ENCODE data around the gene PTPN13.

PTPN13 gene

DNA sequence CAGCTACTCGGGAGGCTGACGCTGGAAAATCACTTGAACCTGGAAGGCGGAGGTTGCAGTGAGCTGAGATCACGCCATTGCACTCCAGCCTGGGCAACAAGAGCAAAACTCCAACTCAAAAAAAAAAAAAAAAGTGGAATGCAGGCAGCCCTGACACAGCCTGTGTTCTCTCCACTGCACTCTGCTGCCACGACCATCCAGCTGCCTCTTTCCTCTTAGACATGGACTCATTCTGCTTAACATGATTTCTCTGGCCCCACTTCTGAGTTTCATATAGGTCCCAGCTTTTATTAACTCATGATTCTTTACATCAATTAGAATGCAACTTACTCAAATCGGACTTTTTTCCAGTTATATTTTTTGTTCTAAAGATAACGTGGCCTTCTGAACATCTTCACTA lies 225.4 kb downstream of the PTPN13 start:
- no peak for DNase-seq

DNA sequence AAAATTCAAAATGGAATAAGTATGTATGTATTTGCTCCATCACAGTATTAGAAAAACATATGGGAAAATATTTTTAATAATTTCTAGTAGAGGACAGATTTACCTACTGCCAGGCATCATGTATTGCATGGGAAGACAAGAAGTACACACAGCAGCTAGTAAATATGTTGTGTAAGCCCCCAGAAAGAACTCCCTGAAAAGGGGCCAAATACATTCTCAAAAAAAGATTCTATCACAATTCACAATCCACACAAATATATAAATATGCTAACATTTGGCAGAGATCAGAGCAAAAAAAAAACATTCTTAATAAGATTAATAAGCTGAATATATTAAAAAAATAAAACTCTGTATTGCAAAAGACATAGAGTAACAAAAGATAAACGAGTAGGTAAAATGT lies 227.0 kb downstream of the PTPN13 start:
- no peak for DNase-seq

DNA sequence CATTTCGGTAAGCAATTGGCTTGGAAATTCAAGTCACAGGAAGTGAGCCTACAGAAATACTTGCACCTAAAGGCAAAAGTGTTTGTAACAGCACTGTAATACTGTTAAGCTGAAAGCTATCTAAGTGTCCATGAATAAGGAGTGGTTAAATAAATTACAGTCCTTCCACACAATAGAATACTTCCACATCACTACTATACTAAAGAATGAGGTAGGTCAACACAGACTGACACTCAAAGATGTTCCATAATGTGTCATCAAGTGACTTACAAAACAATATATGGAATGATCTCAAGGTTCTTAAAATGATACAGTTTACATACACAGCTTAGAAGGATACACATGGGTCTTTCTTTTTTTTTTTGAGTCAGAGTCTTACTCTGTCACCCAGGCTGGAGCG lies 228.0 kb downstream of the PTPN13 start:
- DNase-seq: no peak

DNA sequence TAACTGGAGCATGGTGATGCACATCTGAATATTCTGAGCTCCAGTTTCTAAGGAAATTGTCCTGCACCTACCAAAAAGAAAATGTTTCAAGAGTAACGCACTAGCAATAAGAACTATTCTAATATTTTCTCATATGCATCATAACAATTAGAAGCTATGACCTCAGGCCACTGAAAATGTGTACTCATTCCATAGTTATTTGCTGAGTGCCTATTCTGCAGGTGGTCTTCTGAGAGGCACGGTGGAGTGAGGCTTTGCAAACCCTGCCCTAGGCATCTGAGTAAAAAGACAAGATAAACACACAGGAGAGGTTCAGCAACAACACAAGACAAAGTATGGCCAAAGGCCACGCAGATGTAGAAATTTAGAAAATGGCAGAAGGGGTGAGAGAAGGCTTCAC lies 231.4 kb downstream of the PTPN13 start:
- DNase-seq: no peak

DNA sequence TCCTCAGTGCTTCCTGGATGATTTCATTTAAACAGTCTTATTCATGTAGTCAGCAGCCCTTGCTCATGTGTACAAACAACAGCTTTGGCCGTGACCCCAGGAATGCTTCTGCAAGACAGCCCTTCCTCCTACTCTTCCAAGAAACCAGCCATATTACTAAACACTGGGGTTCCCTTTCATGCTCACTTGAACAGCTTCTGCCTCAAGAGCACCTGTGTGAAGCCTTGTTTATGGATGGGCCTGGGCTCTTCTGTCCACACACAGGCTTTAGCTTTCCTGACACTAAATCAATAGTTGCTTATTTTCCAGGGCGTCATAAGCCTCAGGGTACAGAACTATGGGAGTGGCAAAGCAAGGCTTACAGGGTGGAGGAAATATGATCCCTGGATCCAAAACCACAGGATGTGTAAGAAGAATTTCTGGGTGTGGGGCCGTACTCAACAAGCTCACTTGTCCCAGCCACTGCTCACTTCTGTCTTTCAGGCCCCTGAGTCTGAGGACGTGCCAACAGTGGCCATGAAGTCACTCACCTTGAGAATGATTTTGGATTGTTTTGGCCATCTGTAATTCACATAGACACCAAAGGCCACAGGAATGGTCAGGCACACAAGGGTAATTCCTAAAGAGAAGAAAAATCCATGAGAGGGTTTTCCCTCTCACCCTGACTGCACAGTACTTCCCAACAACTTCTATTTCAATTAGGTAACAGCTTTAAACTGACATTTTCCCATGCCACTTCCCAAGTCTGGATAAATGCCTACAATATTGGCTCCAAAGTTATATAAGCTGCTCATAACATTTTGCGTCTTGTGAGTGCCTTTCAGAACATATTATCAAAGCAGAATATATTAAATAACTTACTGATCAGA lies 237.4 kb downstream of the PTPN13 start:
- DNase-seq: peak; percentile 55

DNA sequence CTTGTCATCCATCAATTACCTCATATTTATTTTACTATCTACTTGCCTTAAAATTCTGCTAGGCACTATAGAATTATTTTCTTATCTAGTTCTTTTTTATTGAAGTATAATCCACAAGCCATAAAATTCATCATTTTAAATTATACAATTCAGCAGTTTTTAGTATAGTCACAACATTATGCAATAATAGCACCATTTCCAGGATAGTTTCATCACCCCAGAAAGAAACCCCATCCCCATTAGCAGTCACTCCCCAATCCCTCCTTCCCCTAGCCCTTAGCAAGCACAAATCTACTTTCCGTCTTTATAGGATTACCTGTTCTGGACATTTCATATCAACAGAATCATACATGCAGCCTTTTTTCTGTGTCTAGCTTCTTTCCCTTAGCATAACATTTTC lies 239.5 kb downstream of the PTPN13 start:
- no peak for DNase-seq

DNA sequence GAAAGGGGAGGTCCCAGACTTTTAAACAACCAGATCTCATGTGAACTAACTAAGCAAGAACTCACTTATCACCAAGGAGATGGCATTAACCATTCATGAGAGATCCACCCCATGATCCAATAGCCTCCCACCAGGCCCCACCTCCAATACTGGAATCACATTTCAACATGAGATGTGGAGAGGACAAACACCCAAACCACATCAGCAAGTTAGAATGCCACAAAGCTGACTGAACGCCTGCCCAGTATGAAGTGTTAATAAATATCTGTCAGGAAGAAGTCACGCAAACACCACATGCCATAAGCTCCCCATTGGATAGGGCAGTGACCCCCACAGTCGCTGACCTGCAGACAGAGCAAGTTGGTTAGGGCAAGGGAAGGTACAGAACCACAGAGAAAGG lies 240.8 kb downstream of the PTPN13 start:
- no peak for DNase-seq

DNA sequence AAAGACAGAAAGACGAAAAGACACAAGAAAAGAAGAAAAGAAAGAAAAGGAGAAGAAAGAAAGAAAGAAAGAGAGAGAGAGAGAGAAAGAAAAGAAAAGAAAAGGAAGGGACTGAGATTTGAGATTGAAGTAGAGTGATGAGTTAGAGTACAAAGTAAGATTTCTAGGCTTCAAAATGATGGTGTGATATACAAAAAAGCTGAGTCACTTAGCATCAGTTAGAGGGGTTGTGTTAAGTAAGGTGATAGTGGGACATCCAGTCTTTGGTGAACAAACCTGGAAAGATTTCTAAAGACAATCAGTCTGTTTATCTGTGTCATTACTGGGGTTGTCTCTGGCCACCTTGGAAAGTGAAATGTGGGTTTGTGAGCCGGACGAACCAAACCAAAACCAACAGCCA lies 241.6 kb downstream of the PTPN13 start:
- DNase-seq: no peak

DNA sequence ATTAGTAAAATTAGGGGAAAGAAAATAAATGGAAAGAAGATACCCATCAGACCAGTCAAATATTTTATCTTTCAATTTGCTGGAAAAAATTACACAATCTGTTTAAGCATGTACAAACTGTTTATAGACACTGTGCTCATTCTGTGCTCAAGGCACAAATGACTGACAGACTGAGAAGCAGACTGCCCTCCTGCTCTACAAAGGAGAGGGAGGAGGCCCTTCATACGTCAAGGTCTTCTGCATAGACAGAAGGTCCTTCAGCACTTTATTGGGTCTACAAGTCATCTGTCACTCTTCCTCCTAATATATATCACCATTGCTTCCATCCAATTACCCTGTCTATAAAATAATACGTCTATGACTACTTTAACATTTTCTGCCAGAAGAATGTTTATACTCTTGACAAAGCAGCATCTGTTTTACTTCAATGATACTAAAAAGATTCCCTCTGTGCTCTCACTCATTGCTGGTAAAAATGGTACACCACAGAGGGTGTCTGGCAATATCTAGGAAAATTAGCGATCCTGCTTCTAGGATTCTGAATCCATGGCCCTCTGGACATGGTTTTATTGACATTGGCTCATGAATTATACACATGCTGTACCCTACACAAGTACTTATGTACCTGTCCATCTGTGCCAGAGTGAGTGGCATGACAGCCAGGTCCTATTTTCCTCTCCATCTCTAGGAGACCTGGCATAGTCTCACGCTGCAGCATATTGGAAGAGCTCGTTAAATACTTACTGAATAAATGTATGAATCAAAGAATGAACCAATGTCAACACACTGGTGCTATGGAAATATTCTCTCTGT lies 243.8 kb downstream of the PTPN13 start:
- DNase-seq: no peak

DNA sequence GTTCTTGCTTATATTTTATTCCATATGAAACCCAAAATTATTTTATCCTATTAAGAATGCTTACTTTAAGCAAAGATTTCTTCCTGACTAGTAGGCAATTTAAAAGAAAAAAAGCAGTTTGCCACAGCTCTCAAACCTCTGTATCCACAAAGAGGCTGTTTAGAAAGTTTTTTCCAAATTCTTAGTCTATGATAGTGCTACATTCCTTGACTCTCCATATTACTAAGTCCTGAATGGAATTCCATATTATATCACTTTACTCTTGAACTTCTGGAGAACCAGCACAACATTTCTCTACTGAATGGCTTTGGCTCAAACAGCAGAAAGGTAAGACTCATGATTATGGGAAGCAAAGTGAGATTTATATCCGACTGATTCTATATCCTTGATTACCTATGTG lies 246.7 kb downstream of the PTPN13 start:
- no peak for DNase-seq

DNA sequence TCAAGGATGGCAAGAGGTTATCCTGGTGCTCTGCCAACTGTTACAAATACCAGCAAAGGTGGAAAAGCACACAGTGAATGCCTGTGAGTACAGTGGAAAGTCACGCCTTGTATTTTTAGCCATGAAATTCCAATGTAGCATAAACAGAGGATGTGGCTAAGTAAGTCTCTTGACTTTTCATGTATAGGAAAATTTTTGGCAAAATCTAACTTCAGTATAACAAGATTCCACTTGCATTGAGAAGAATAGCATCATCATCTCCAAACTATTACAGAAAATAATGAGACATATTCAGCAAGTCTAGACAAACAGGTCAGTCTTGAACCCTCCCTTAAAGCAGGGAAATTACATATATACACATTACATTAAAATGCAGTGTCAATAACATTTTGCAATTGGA lies 247.2 kb downstream of the PTPN13 start:
- DNase-seq: no peak

DNA sequence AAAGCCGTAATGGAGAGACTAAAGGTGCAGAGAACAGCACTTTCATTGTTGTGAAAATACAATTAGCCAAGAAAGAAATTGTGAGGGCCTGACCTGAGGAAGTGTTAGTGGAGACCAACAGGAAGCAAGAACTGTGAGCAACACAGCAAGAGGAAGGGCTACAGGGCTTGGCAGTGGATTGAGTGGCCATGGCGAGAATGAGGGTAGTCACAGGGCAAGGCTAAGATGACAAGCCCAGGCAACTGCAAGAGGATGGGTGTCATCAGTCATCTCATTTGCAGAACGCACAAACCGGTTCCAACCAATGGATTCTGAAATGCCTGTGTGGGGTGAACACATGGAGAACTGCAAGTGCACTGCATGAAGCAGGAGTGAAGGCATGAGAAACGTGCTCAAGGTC lies 251.5 kb downstream of the PTPN13 start:
- DNase-seq: no peak

DNA sequence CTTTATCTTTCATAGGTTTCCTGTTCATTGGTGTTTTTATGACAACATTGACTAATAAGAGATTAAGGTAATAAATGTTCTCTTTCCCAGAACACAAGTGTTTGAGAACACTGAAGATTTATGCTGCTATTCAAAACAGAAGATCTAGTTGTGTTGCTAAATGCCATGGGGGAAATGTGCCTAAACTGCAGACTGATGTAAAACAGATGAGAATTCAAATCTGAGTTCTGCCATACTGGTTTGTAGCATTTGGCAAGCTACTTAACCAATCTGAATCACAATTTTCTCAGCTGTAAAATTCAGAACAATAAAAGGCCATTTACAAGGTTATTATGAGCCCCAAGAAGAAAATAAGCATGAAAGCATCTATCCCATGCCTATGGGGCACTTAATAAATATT lies 252.8 kb downstream of the PTPN13 start:
- DNase-seq: no peak

DNA sequence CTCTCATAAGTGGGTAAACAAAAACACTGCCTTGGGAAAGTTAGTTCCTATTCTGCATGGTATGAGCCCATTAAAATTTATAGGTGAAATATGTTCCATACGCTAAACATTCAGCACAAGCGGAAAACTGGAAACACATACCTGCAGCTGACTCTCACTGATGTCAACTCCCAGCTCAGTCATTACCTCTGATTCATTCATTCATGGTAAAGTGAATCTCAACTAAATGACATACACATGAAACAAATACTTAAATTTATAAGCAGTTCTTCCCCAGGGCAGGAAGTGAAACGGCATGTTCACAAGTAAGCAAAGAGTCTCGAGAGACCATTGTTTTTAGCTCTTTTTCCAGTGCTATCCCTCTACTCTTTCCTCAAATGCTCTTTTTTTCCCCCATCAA lies 253.5 kb downstream of the PTPN13 start:
- DNase-seq: no peak

DNA sequence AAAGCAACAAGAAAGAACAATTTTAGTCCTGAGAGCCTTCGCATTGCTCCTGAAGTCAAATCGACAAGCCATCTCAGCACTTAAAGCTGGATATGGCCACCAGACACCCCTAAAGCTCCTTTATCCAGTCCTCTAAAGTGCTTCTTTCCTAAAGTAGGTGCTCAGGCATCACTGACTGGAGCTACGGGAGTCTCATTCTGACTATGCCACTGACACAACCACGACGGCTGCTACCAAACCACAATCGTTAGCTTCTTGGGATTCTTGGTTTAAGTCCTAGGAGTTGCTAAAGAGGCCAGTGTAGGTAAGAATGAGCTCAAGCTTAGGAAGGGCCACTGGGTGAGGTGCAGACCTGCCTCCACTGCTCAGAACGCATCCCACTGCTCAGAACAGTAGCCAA lies 254.0 kb downstream of the PTPN13 start:
- no peak for DNase-seq

DNA sequence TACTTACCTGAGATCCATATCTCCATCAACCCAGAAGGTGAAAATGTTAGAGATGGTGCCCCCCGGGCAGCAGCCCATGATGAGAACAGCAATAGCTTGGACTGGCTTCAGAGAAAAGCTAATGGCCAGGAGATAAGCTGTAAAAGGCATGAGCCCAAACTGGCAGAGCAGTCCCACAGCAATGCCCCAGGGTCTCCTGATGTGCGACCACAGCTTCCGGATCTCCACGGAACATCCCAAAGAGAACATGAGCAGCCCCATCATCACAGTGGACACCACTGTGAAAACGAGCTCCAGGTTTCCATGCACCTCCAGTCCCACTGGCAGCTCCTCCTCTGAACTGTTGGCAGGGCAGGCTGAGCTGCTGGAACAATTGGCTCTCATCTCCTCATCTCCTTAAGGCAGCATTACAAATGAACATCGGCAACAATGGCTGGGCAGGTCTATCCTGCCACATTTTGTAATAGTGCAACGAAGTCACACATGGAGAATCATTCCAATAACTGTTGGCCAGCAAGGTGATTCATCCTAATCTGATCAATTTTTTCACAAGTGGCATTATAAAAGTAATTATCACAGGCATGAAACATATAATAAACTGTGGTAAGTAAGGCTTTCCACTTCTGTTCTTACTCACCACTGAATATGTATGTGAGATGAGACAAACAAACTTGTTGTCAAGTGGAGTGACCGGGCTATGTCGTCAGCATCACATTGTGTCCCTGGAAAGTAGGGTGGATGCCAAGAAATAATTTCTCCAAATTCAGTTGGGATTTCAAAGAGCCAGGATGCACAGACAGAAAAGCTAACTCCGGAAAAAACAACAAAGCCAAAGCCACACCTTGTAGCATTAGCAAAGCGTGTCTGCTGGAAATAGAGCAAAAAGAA lies 254.9 kb downstream of the PTPN13 start, which contains the start of gene SLC10A6:
TSS of gene SLC10A6 (minus strand) at position 653 of the 888 bp plus-strand sequence. CDS start at position 384, 269 bp downstream.
- DNase-seq: no peak

DNA sequence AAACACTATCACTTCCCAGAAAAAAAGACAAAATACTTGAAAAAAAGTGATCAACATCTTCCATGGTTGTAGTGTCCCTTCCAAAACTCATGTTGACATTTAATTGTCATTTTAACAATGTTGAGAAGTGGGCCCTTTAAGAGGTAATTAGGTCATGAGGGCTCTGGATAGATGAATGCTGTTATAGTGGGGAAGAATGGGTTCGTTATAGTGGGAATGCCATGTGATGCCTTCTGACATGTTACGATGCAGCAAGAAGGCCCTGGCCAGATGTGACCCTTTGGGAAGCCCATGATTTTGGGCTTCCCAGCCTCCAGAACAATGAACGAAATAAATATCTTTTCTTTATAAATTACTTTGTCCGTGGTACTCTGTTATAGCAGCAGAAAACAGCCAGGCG lies 259.1 kb downstream of the PTPN13 start:
- DNase-seq: no peak

DNA sequence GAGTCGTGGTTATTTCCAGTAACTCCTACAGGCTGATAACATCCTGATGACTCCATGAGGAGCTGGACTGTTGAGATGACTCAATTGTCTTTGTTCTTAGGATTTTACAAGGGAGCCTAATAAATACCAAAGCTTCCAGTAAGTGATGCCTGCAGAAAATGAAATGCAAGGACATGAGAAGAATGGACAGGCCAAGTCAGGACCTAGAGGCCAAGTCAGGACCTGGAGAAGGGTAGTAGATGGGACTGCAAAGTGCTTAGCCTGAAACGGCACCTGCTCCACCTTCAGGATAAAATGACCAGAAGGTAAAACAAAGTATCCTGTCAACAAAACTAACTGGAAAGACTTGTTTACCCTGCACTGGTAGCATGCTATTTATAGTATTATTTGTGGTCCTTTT lies 261.5 kb downstream of the PTPN13 start:
- no peak for DNase-seq

DNA sequence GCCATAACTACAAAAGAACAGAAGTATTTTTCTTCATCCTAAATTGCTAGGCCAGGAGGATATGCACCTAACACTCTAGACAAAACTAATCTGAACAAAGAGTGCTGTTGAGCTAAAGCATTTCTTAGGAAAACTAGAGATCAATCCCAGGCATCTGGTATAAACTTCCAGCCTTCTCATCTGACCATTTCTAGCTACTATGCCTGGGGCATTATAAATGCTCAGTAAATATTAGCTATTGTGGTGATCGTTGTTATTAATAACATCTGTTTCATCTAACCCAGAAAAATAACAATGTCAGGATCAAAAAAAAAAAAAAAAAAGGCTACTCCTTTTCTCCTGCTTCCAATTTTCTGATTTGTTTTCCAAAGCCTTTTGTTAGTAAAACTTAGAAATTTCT lies 262.8 kb downstream of the PTPN13 start:
- DNase-seq: no peak

DNA sequence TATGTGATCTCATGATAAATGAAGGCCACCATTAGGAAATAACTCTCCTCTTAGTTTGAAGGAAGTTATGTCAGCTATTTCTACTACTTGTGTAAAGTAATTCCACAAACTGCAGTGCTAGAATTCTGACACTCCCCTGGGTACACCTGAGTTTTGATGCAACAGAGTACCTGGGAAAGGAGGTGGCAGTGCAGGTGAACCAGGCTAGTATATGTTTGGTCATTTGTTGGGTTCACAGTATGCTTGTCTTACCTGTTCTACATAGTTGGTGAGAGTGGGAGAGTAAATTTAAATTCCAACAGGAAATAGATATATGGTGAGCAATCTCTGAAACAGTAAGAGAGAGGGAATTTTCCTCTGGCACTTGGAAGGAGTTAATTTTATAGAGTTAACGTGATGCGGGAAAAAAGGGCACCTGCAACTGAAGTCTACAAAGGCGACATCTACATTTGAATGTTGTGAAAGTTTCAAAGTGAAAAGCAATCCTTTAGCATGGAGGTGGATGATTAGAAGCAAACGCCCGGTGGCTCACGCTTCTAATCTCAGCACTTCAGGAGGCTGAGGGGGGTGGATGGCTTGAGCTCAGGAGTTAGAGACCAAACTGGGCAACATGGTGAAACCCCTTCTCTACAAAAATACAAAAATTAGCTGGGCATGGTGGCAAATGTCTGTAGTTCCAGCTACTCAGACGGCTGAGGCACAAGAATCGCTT lies 263.4 kb downstream of the PTPN13 start:
- DNase-seq: no peak
